HepG2 (cell line): ENCODE data around the gene TOB1. TPM values are rescaled to one million over a fixed set of nuclear protein-coding genes. Genes with fewer than 3 reads are reported as not detected.

Experiments used
- AGO2 ChIP-seq: fragments of 200-400 bp; formaldehyde crosslinking; optimal IDR thresholded peaks from 2 replicates; pipeline ENCODE3; 2017; ENCODE audit warnings: mild to moderate bottlenecking, low read depth, low read length, moderate library complexity
- CBX1 ChIP-seq: IDR thresholded peaks from one replicate; pipeline ENCODE4 v1.6.1; 2016; ENCODE audit warnings: antibody characterized with exemption, low read depth
- ELF3 ChIP-seq: IDR thresholded peaks from 2 replicates; pipeline ENCODE4 v1.6.1; 2016; ENCODE audit warnings: missing genetic modification reagents, missing compliant biosample characterization
- FOXP1 ChIP-seq, 2 experiments: fragments of 450-650 bp in 1 of 2; IDR thresholded peaks; 2 replicates each; pipeline ENCODE4 v1.6.1; 2017 to 2018; ENCODE audit warnings: antibody characterized with exemption in 1 of 2
- HNRNPLL ChIP-seq: fragments of 200-400 bp; formaldehyde crosslinking; IDR thresholded peaks from 2 replicates; pipeline ENCODE4 v1.6.1; 2017; ENCODE audit warnings: mild to moderate bottlenecking, low read depth, low read length; ENCODE audit not compliant: poor library complexity, severe bottlenecking
- HOXA7 ChIP-seq: sonication (generic); formaldehyde crosslinking; IDR thresholded peaks from 2 replicates; pipeline ENCODE4 v1.8.1; 2022; ENCODE audit warnings: mild to moderate bottlenecking, missing genetic modification reagents, moderate library complexity
- MTF1 ChIP-seq: sonication (generic); formaldehyde crosslinking; IDR thresholded peaks from 2 replicates; pipeline ENCODE4 v1.5.0; 2020; ENCODE audit warnings: missing genetic modification reagents
- NCOA2 ChIP-seq: sonication (generic); formaldehyde crosslinking; IDR thresholded peaks from 2 replicates; pipeline ENCODE4 v1.8.0; 2022; ENCODE audit warnings: inconsistent platforms
- PTBP1 ChIP-seq: fragments of 200-400 bp; formaldehyde crosslinking; IDR thresholded peaks from 2 replicates; pipeline ENCODE4 v1.6.1; 2018; ENCODE audit warnings: low read length, low read depth; ENCODE audit not compliant: poor library complexity, severe bottlenecking
- ZNF138 ChIP-seq: sonication (generic); formaldehyde crosslinking; IDR thresholded peaks from 2 replicates; pipeline ENCODE4 v1.5.0; 2020; ENCODE audit warnings: mild to moderate bottlenecking, low read depth, missing genetic modification reagents
- ZNF20 ChIP-seq: sonication (generic); formaldehyde crosslinking; IDR thresholded peaks from 2 replicates; pipeline ENCODE4 v1.4.0; 2020; ENCODE audit warnings: mild to moderate bottlenecking, moderate library complexity, missing genetic modification reagents
- ZNF260 ChIP-seq: sonication (generic); formaldehyde crosslinking; IDR thresholded peaks from 2 replicates; pipeline ENCODE4 v1.4.0; 2020; ENCODE audit warnings: missing genetic modification reagents, low read depth, mild to moderate bottlenecking, borderline replicate concordance
- ZNF550 ChIP-seq: sonication (generic); formaldehyde crosslinking; IDR thresholded peaks from 2 replicates; pipeline ENCODE4 v1.4.0; 2020; ENCODE audit warnings: mild to moderate bottlenecking, missing genetic modification reagents, borderline replicate concordance
- polyA plus RNA-seq, 8 experiments: library from polyadenylated mRNA; depleted of rRNA in 3 of 8; stranded (reverse) in 7 of 8; unstranded in 1 of 8; fragments of >200 nt; fragmentation: Illumina TruSeq in 4 of 8; extraction: Trizol in 4 of 8; gene quantifications; 2 replicates each; pipeline versions ENCODE4 v1.2.1 to v1.2.3, GENCODE V29; 2011 to 2016; ENCODE audit warnings: low read depth in 4 of 8, missing spikeins in 1 of 8, mixed read lengths in 1 of 8; ENCODE audit not compliant: insufficient read depth in 1 of 8
- total RNA-seq, 5 experiments: library from RNA; depleted of rRNA; stranded (reverse); fragments of >200 nt; fragmentation: Illumina TruSeq; extraction: Trizol; gene quantifications; 2 replicates each; pipeline ENCODE4 v1.2.3, GENCODE V29; 2016; ENCODE audit warnings: low read depth in 1 of 5
- TF ChIP-seq, protein P1 (sequence below): sonication (generic); formaldehyde crosslinking; conservative IDR thresholded peaks from 2 replicates; pipeline ENCODE4 v1.8.1; 2023; ENCODE audit warnings: missing genetic modification reagents
- TF ChIP-seq, protein P2 (sequence below): IDR thresholded peaks from 2 replicates; pipeline ENCODE4 v1.6.1; 2012; ENCODE audit warnings: low read depth, low read length, improper control_type of control experiment
- TF ChIP-seq, protein P3 (sequence below): sonication (generic); formaldehyde crosslinking; IDR thresholded peaks from 2 replicates; pipeline ENCODE4 v1.4.0; 2020; ENCODE audit warnings: missing genetic modification reagents
- TF ChIP-seq, protein P4 (sequence below): sonication (generic); formaldehyde crosslinking; IDR thresholded peaks from 2 replicates; pipeline ENCODE4 v1.5.0; 2020; ENCODE audit warnings: mild to moderate bottlenecking, missing genetic modification reagents, borderline replicate concordance
- TF ChIP-seq, protein P5 (sequence below): sonication (generic); formaldehyde crosslinking; IDR thresholded peaks from 2 replicates; pipeline ENCODE4 v1.4.0; 2020; ENCODE audit warnings: mild to moderate bottlenecking, missing genetic modification reagents, borderline replicate concordance

TOB1 gene
- total and polyA plus RNA-seq, 2 of the 13 experiments (the other 11 are each of a cell fraction or from before 2014, with no cell fraction given), result 21.9 to 57.7 TPM

DNA sequence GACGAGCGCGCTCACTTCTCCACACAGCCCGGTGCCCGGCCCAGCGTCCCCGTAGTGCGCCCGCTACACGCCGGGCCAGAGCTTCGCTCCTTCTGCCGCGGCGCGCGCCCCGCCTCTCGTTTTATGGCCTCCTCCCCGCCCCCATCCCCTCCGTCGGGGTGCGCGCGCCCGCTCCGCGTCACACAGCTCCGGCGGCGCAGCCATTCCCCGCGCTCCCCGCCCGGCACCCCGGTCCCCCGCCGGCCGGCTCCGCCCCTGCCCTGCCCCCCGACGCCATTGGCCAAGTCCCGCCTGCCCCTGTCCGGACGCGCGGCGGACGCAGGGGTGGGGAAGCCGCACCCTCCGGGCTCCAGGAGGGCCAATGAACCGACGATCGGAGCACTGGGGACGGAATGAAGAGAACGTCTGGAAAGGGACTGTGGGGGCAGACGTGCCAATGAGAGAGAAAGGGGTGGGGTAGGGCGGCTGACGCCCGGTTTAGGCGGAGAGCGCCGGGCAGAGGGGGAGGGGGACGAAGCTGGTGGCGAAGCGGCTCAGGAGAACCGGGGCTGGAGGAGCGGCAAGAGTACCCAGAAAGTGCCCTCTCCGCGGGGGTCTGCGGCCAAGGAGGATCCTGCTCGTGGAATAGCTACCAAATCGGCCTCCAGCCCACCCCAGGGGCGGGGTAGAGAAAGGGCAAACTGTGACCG is at the start of gene TOB1 (continued):
- TF ChIP-seq, protein P1, sequence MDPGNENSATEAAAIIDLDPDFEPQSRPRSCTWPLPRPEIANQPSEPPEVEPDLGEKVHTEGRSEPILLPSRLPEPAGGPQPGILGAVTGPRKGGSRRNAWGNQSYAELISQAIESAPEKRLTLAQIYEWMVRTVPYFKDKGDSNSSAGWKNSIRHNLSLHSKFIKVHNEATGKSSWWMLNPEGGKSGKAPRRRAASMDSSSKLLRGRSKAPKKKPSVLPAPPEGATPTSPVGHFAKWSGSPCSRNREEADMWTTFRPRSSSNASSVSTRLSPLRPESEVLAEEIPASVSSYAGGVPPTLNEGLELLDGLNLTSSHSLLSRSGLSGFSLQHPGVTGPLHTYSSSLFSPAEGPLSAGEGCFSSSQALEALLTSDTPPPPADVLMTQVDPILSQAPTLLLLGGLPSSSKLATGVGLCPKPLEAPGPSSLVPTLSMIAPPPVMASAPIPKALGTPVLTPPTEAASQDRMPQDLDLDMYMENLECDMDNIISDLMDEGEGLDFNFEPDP (CRISPR knock-in tag), result peak; percentile 50; the same call in 1 of the 2 replicates
- TF ChIP-seq FOXP1 (IDR thresholded peaks at IDR 0.05) (no peak), FOXP1 (CRISPR knock-in tag; IDR thresholded peaks at IDR 0.05) (no peak; the same call in 1 of the 2 replicates), PTBP1 (no peak), HNRNPLL (peak; percentile 76), NCOA2 (CRISPR knock-in tag) (peak; percentile 67), ZNF20 (CRISPR knock-in tag) (peak; percentile 57; the same call in 1 of the 2 replicates), MTF1 (CRISPR knock-in tag) (peak; percentile 88; the same call in 1 of the 2 replicates), ELF3 (peak; percentile 61; the same call in 1 of the 2 replicates), AGO2 (no peak), ZNF138 (CRISPR knock-in tag) (peak; percentile 92; the same call in 1 of the 2 replicates), HOXA7 (CRISPR knock-in tag) (no peak), ZNF550 (CRISPR knock-in tag) (no peak), CBX1 (peak; percentile 95), ZNF260 (CRISPR knock-in tag) (peak; percentile 34; the same call in 1 of the 2 replicates)
- TF ChIP-seq, protein P2, sequence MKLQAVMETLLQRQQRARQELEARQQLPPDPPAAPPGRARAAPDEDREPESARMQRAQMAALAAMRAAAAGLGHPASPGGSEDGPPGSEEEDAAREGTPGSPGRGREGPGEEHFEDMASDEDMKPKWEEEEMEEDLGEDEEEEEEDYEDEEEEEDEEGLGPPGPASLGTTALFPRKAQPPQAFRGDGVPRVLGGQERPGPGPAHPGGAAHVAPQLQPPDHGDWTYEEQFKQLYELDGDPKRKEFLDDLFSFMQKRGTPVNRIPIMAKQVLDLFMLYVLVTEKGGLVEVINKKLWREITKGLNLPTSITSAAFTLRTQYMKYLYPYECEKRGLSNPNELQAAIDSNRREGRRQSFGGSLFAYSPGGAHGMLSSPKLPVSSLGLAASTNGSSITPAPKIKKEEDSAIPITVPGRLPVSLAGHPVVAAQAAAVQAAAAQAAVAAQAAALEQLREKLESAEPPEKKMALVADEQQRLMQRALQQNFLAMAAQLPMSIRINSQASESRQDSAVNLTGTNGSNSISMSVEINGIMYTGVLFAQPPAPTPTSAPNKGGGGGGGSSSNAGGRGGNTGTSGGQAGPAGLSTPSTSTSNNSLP, result 0 out of 2 replicates have a peak, but pooled peaks have one; percentile 61
- TF ChIP-seq, protein P3, sequence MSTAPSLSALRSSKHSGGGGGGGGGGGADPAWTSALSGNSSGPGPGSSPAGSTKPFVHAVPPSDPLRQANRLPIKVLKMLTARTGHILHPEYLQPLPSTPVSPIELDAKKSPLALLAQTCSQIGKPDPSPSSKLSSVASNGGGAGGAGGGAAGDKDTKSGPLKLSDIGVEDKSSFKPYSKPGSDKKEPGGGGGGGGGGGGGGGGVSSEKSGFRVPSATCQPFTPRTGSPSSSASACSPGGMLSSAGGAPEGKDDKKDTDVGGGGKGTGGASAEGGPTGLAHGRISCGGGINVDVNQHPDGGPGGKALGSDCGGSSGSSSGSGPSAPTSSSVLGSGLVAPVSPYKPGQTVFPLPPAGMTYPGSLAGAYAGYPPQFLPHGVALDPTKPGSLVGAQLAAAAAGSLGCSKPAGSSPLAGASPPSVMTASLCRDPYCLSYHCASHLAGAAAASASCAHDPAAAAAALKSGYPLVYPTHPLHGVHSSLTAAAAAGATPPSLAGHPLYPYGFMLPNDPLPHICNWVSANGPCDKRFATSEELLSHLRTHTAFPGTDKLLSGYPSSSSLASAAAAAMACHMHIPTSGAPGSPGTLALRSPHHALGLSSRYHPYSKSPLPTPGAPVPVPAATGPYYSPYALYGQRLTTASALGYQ (CRISPR knock-in tag), result no peak; the same call in none of the 2 replicates
- TF ChIP-seq, protein P4, sequence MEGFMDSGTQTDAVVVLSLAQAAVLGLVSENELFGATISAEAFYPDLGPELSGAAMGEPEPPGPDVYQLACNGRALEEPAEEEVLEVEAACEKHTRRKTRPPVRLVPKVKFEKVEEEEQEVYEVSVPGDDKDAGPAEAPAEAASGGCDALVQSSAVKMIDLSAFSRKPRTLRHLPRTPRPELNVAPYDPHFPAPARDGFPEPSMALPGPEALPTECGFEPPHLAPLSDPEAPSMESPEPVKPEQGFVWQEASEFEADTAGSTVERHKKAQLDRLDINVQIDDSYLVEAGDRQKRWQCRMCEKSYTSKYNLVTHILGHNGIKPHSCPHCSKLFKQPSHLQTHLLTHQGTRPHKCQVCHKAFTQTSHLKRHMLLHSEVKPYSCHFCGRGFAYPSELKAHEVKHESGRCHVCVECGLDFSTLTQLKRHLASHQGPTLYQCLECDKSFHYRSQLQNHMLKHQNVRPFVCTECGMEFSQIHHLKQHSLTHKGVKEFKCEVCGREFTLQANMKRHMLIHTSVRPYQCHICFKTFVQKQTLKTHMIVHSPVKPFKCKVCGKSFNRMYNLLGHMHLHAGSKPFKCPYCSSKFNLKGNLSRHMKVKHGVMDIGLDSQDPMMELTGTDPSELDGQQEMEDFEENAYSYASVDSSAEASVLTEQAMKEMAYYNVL (CRISPR knock-in tag), result no peak; the same call in 1 of the 2 replicates
- TF ChIP-seq, protein P5, sequence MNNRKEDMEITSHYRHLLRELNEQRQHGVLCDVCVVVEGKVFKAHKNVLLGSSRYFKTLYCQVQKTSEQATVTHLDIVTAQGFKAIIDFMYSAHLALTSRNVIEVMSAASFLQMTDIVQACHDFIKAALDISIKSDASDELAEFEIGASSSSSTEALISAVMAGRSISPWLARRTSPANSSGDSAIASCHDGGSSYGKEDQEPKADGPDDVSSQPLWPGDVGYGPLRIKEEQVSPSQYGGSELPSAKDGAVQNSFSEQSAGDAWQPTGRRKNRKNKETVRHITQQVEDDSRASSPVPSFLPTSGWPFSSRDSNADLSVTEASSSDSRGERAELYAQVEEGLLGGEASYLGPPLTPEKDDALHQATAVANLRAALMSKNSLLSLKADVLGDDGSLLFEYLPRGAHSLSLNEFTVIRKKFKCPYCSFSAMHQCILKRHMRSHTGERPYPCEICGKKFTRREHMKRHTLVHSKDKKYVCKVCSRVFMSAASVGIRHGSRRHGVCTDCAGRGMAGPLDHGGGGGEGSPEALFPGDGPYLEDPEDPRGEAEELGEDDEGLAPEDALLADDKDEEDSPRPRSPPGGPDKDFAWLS (CRISPR knock-in tag), result peak; percentile 84; the same call in 1 of the 2 replicates
